Stimulated activated CD8-positive, alpha-beta memory T cell treated with anti-CD3 and anti-CD28 coated beads, Interleukin-7, amount 100 ng/mL, for 1 hour (primary cell): ENCODE measurements around the gene F8.
"Not testable (repeated sequence)": the region's sequence is repeated elsewhere in the genome, so short reads cannot be mapped to it uniquely, and the experiment has no call there.

Source experiments
- DNase-seq, 2 donors: peaks; one replicate each; pipeline ENCODE4 v3.0.0-alpha.2; 2020; ENCODE audit warnings: low read depth in 2 of 2

The F8 gene

DNA sequence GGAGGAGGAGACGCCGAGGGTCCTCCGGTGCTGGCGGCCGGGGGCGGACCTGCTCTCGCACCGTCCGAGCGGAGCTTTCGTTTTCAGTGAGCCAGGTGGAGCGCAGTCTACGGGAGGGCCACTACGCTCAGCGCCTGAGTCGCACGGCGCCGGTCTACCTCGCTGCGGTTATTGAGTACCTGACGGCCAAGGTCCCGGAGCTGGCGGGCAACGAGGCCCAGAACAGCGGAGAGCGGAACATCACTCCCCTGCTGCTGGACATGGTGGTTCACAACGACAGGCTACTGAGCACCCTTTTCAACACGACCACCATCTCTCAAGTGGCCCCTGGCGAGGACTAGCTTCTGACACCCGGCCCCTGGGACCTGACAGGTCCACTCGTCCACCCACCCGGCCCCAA lies 137.5 kb downstream of the F8 start:
- not testable (repeated sequence) for DNase-seq

DNA sequence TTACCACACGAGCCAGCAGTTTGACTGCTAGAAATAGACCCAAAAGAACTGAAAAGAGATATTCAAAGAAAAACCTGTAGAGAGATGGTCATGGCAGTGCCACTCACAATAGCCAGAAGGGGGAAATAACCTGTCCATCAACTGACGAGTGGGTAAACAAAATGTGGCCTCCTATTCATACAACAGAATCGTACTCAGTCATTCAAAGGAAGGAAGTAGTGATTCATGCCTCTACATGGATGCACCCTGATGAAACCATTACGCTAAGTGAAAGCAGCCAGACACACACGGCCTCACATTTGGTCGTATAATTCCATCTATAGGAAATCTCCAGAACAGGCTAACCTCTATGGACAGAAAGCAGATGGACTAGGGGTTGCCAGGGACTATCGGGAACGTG lies 138.5 kb downstream of the F8 start:
- DNase-seq, result not testable (repeated sequence)

DNA sequence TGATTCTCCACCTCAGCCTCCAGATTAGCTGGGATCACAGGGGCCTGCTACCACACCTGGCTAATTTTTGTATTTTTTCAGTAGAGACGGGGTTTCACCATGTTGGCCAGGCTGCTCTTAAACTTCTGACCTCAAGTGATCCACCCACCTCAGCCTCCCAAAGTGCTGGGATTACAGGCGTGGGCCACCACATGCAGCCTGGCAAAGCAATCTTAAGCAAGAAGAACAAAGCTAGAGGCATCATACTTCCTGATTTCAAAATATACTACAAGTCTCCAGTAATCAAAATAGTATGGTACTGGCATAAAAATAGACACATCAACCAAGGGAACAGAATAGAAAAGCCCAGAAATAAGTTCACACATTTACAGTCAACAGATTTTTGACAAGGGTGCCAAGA lies 149.2 kb downstream of the F8 start:
- DNase-seq, result no peak

DNA sequence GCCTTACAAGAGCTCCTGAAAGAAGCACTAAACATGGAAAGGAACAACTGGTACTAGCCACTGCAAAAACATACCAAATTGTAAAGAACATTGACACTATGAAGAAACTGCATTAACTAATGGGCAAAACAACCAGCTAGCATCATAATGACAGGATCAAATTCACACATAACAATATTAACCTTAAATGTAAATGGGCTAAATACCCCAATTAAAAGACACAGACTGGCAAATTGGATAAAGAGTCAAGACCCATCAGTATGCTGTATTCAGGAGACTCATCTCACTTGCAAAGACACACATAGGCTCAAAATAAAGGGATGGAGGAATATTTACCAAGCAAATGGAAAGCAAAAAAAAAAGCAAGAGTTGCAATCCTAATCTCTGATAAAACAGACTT lies 154.0 kb downstream of the F8 start:
- DNase-seq, result not testable (repeated sequence)

DNA sequence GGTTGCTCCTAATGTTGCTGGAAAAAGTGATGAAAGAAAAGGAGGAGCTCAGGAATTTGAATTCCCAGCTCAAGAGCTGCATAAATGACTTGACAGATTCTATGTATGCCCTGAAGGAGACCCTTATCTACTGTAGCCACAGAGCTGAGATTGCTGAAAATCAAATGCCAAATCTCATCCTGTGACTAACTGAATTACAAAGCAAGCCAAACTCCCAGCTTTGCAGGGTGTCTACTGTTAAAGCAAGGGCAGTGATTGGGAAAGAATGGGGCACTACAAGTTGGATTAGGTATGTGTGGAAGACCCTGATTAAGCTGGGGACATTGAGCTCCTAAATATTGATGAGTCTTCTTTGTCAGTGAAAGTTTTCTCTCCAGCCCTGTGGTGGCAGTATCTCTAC lies 167.3 kb downstream of the F8 start:
- no peak for DNase-seq

DNA sequence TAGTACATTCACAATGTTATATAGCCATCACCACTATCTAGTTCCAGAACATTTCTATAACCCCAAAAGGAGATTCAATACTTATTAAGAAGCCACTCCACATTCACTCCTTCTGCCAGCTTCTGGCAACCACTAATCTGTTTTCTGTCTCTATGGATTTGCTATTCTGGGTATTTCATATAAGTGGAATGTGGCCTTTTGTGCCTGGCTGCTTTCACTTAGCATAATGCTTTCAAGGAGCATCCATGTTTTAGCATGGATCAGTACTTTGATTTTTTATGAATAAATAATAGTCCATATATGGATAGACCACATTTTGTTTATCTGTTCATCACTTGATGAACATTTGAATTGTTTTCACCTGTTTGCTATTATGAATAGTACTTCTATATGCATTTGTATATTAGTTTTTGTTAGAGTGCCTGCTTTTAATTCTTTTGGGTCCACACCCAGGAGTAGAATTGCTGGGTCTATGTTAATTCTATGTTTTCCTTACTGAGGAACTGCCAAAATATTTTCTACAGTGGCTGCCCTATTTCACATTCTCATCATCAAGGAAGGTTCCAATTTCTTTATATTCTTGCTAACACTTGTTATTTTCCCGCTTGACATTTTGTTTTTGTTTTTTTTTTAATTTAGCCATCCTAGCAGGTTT lies 171.4 kb downstream of the F8 start:
- DNase-seq, result no peak

DNA sequence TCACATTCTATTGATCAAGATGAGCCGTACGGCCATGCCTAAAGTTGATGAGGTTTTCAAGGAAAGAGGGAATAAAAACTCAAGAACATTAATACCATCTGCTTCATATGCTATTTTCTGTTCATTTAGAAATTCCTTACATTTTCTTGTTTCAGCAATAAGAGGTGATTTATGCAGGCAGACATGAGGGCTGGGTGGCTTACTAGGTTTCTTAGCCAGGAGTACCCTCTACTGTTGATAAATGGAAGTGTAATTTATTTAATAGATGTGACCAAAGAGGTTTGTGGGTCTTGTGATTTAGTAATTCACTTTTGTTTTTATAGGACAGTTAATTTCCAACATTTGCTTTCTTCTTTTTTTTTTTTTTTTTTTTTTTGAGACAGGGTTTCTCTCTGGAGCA lies 181.7 kb downstream of the F8 start:
- no peak for DNase-seq

DNA sequence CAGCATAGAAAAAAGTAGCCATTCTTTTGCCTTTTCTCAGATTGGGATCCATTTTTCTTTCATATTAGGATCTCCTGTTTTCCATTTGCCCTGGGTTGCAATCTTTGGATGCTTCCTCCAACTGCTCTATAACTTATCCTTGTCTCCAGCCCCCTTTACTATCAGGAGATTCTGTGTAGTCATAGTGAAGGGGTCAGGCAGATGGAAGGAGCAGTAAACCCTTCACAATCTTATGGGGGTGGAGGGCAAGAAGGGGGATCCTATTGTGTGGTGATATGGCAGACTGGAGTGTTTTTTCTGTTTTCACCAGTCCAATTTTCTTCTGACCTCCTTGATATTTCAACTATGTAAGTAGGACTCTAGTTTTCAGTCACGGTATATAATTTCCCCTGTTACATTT lies 186.4 kb downstream of the F8 start:
- no peak for DNase-seq

DNA sequence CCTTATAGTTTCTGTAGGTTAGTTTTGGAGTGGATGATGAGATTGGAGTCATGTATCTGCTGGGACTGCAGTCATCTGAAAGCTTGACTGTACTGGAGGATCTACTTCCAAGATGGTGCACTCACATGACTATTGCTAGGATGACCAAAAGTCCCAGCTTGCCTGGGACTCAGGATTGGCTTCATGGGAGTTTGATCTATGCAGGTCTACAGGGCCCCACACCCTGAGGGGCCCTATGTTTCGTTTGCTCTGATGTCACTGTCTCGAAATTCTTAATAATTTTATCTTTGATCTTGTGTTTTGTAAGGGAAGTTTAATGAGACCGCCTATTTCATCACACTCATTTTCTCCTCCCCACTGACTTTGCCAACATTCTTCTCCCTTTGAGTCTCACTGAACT lies 188.0 kb downstream of the F8 start, which contains the start of gene SMIM9:
Gene SMIM9 (minus strand): TSS at position 101 of the 400 bp plus-strand sequence. CDS start 3,806 bp downstream, outside the sequence.
- DNase-seq, result no peak

DNA sequence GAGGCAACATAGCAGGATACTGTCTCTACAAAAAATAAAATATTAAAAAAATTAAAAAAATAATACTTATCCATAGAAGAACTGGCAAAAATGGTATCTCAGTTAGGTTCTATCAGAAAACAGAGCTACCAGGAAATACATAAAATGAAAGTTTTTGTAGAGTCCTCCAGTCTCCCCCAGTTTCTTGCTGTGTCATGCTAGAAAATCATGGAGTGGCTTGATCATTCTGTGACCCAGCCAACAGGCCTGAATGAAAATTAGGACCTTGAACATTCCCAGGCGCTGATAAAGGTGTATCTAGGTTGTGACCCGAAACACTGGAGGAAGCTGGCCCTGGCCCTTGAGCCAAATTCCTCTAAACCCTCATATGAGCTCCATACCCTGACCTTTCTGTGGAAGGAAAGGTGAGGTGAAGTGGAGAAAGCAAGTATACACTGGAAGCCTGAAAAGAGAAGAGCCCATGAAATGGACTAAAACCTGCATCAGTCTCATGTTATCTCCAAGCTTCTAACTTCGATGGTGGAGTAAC lies 188.7 kb downstream of the F8 start:
- no peak for DNase-seq

DNA sequence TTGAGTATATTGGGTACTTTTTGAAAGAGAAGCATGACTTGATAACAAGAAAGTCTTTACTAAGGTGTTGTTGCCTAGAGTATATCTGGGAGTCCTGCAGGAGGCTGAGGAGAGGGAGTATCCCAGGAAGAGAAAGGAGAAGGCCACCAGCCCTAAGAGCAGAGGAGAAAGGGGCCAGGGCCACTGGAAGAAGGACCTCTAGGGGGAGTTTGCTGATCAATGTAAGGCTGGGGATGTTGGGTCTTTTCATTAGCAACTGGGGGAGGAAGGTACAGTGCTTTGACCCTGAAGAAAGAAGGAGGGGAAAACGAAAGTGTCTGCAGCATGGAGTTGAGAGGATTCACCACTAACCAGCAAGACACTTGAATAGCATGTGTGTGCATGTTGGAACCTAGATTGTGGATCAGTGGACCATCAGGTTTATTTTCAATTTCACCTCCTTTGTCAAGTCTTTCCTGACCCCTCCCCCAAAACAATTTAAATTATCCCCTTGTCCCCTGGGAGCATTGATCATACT lies 192.5 kb downstream of the F8 start:
- no peak for DNase-seq

DNA sequence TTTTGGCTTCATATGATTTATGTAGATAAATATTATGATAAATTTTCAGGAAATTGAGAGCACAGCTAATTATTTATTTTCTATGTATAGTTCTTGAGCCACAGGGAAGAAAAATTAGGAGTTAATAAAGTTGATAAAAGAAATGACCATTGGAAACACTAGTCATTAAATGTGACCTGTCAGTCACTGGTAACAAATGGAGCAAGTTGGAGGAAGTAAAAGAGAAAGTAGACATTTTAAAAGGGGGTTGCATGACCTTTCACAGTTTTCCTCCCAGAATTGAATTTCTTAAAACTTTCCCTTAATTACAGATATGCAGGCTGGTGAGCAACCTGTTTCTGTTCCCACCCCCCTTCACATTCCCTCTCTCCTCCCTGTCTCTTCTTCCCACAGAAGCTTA lies 193.4 kb downstream of the F8 start:
- DNase-seq, result no peak

DNA sequence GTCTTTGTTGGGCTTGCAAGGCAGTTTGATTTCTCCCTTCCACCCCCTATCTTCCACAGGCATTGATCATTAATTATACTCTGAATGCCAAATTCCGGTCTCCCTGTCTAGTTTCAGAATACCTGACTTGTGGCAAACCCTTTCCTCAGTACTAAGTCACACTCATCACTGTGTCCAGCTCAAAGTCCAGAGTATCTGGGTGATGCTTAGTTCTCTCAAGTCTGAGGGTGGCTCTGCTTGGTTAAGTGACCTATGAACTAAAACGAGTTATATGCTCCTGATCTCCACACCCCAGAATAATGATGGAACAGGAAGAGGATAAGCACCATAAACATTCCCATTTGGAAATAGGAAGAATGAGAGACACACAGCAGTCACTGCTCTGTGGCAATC lies 194.5 kb downstream of the F8 start:
- no peak for DNase-seq

DNA sequence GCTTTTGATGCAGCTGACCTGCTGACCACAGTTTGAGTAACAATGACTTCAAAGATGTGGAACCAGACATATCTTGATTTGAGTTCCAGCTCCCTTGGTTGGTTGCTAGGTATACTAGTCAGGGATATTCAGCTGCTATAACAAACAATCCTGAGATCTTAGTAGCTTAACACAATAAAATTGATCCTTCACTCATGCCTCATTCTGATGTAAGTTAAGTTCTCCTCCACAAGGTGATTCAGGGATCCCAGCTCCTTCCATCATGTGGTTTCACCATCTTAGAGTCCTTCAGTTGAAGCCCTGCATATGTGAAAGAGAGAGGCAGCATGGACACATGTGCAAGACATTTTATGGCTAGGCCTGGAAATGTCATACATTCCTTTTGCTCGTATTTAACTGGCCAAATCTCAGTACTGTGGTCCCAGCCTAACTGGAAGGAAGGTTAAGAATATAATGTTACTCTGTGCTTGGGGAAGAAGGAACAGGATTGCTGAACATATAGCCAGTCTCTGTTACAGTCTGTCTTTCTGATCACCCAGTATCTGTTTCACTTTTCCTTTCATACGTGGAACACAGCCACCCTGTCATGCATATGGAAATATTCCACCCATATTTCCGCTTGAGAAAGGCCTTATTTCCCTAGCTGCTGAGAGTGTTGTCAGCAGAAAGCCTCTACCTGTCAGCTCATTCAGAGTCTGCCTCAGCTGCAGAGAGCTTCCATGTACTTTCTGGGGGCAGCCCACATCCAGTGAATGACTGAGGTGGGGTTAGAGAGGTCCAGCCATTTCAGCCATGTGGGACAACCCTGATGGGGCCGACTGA lies 195.1 kb downstream of the F8 start:
- DNase-seq, result no peak

DNA sequence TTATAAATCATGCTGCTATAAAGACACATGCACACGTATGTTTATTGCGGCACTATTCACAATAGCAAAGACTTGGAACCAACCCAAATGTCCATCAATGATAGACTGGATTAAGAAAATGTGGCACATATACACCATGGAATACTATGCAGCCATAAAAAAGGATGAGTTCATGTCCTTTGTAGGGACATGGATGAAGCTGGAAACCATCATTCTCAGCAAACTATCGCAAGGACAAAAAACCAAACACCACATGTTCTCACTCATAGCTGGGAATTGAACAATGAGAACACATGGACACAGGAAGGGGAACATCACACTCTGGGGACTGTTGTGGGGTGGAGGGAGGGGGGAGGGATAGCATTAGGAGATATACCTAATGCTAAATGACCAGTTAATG lies 196.9 kb downstream of the F8 start:
- DNase-seq, result not testable (repeated sequence)

DNA sequence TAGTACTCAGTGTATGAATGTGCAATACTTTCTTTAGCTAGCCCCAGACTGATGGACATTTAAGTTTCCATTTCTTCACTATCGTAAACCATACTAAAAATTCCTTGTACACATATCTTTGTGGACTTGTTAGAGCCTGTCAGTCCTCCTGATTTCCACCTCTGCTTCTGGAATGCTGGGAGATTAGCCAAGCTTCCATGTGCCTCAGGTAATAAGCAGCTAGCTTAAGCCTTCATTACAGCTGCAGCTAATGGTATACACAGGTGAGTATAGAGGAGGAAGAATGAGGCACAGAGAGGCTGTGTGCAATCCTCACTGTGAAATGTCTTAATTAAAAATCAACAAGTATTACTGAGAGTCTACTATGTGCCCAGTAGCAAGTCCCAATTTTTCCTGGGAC lies 197.9 kb downstream of the F8 start:
- no peak for DNase-seq

DNA sequence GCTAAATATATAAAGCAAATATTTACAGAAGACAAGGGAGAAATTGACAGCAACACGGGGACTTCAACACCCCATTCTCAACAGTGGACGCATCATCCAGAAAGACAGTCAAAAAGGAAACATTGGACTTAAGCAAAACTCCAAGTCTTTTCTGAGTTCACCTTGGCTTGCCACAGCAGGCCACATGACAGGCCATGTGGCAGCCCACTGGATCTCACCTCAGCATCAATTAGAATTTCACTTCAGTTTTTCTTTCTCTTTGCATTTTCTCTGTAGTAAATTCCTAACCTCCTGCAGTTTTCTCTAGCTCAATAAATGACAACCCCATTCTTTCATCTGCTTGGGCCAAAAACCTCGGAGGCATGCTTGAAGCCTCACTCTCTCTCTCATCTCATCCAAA lies 200.5 kb downstream of the F8 start:
- no peak for DNase-seq

DNA sequence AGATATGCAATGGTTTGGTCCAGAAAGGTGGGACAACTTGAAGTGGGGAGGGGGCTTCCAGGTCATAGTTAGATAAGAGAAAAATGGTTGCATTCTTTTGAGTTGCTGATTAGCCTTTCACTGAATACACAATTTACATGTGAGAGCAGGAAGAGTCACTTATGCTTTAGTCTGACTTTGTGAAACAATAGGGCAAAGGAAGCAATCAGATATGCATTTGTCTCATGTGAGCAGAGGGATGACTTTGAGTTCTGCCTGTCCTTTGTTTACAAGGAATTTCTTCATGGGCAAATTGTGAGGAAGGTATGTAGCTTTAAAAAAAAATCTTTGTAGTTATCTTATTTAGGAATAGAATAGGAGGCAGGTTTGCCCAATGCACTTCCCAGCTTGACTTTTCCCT lies 201.0 kb downstream of the F8 start:
- no peak for DNase-seq

DNA sequence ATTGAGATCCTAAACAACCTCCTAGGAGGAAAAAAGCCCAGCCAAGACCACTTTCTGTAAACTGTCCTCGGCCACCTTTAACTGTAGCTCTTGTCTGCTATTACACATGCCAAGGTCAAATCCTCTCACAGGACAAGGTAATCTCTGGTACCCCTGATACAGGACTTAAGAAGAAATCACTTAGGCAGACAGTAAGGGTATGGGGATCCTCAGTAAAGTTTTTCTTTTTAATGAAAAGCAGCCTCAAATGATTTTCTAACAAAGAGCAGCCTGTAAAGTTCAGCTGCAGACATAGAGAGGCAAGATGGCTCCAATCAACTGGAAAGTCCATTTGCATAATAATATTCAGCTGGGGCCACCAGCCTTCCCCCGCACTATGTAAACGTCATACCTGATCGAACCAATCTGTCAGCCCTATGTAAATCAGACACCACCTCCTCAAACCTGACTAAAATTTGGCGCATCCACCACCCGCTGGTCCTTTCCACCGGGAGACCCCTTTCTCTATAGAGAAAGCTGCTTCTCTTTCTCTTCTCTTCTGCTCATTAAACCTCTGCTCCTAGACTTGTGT lies 202.7 kb downstream of the F8 start:
- DNase-seq, result no peak

DNA sequence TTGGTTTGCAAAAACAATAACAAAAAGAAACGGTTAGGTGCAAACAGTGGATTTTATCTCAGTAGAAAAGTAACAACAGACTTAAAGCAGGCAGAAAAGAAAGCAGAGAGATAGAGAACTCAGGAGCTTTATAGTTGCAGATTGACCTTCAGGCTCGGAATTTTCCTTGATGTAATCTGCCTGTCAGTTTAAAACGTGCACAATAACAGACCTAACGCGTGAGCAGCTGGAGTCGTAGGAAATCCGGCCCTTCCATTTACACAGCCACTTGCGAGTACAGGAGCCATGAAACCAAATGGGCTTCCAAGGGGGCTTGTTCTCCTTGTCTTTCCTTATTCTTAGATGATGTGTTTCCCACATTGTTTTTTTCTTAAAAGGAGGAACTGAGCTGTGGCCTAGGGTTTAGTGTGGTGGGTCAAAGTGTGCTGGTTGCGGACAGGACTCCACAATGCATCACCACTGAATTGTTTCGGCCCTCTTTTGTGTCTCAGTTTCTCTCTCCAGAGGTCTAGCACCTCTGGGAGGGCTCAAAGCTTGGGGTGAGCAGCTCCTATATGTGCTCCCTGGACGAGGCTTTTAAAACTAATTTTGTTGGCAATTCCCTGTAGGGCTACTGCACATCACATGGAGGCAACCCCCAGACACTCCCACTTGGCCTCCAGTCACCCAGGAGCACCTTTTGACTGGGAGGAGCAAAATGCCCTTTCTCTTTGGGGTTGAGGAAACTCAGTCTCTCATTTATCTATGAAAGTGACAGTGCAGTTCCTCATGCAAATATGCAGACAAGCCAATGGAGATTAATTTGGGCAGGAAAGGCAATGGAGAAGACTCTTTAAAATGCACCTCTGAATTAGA lies 203.4 kb downstream of the F8 start:
- DNase-seq, result no peak

DNA sequence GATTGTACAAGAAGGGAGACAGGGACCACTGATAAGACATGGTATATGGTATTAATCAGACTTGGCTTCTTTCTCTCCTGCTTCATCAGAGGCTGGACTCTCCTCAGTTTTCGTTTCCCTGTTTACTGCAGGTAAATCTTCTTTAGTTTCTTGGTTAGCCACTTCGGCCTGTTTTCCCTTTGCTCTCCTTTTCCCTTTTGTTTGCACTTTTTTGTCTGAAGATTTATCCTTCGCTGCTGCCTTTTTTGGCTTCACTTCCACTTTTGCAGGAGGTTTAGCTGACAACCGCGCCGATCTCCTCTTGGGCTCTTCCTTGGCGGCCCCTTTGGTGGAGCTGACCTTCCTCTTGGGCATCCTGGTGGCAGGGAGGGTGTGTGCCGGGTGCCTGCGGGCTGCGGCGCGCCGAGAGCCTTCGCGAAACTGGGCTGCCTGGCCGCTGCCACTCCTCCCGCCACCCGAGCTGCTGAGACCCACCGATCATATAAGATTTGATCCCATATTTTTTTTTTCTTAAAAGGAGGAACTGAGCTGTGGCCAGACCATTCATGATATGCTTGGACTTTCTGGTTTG lies 205.4 kb downstream of the F8 start:
- DNase-seq, result not testable (repeated sequence)
